Retinal pigment epithelial cell (primary cell): Measurements from ENCODE around the gene B3GNT5.

Experiments used
- DNase-seq: peaks from one replicate; pipeline ENCODE4 v3.0.0-alpha.2; 2010; ENCODE audit warnings: low read depth
- H3K4me3 ChIP-seq: 2 replicates; pipeline ENCODE4 v1.5.1; 2011; ENCODE audit warnings: mild to moderate bottlenecking, low read length, control low read depth, moderate library complexity
- CTCF ChIP-seq: conservative IDR thresholded peaks from 2 replicates; pipeline ENCODE4 v1.5.1; 2011; ENCODE audit warnings: low read depth, low read length, control low read depth, inconsistent platforms

The B3GNT5 gene

GRCh38 chr3:183298701-183299153 is 45.7 kb downstream of the B3GNT5 start:
- H3K4me3 ChIP-seq, result no peak overlapping the region
- DNase-seq, result peak; percentile 76
- no peak for TF ChIP-seq CTCF

- no peak overlapping the region for H3K4me3 ChIP-seq
- no peak for TF ChIP-seq CTCF
- no peak for DNase-seq
These were observed 46.9 kb downstream of the B3GNT5 start for GRCh38 chr3:183299976-183300375.

GRCh38 chr3:183300996-183301562 is 48.0 kb downstream of the B3GNT5 start:
- TF ChIP-seq CTCF, result no peak
- no peak for DNase-seq
- no peak overlapping the region for H3K4me3 ChIP-seq

GRCh38 chr3:183301937-183302580 is 49.0 kb downstream of the B3GNT5 start:
- no peak overlapping the region for H3K4me3 ChIP-seq
- TF ChIP-seq CTCF, result no peak
- DNase-seq, result no peak

GRCh38 chr3:183303690-183304089 is 50.6 kb downstream of the B3GNT5 start:
- DNase-seq, result no peak
- no peak overlapping the region for H3K4me3 ChIP-seq
- TF ChIP-seq CTCF, result no peak

- H3K4me3 ChIP-seq, result no peak overlapping the region
- TF ChIP-seq CTCF, result no peak
- peak; percentile 52 for DNase-seq
These were observed 54.0 kb downstream of the B3GNT5 start for GRCh38 chr3:183306798-183307671.
